K562 (cell line): Measurements from ENCODE around the gene C1QTNF7. TPM values are rescaled to one million over a fixed set of nuclear protein-coding genes. Genes with fewer than 3 reads are reported as not detected.

Source experiments
- ATAC-seq: fragments of 200-7000 bp; cut with Tn5 transposase; 3 replicates; pipeline ENCODE4 v1.9.1; 2020; ENCODE audit warnings: moderate library complexity
- BruUV-seq: library from RNA; stranded (reverse); fragments of 400-500 nt; replicated peaks from 2 replicates; lab custom pipeline; 2021; lab: Mats Ljungman, UMichigan
- CTCF ChIA-PET: fragments of 300-600 bp; formaldehyde crosslinking; extraction: SDS; loops from one replicate; lab custom pipeline; 2021; ENCODE audit warnings: low intra/inter-chr PET ratio; lab: Yijun Ruan, JAX
- POLR2A ChIA-PET: fragments of 300-600, 350-650 bp; sonication (Branson Sonifier 250); formaldehyde crosslinking; extraction: SDS; loops from one replicate; lab custom pipeline; 2021; ENCODE audit warnings: antibody characterized with exemption, inconsistent platforms; lab: Yijun Ruan, JAX
- DNase-seq, 4 experiments: peaks; one replicate each; pipeline versions ENCODE4 v3.0.0 to v3.0.0-alpha.2; 2011 to 2018; ENCODE audit warnings: low spot score in 3 of 4, mixed read lengths in 3 of 4; ENCODE audit errors: extremely low read depth in 1 of 4
- FAIRE-seq: peaks from 2 replicates; lab custom pipeline; 2011; peaks lifted over from hg19 to GRCh38; lab: Jason Lieb, UNC
- H2AFZ ChIP-seq: 2 replicates; pipeline ENCODE4 v1.6.0; 2011; ENCODE audit warnings: low read depth, low read length, control low read depth, inconsistent platforms
- H3K27ac ChIP-seq: fragments of 200-600 bp; 3 replicates; pipeline ENCODE4 v1.8.0; 2011; ENCODE audit warnings: low read depth, mild to moderate bottlenecking, control low read depth, inconsistent platforms, low read length, moderate library complexity, mixed read lengths; ENCODE audit errors: extremely low read depth
- H3K27me3 ChIP-seq, 2 experiments: fragments of 300-600 bp in 1 of 2; 2 replicates in 1 of 2; 3 replicates in 1 of 2; pipeline versions ENCODE4 v1.6.0 to v1.8.0; 2011; ENCODE audit warnings: inconsistent platforms in 2 of 2, low read length in 2 of 2, mild to moderate bottlenecking in 1 of 2, mixed read lengths in 1 of 2, moderate library complexity in 1 of 2; ENCODE audit not compliant: control insufficient read depth in 2 of 2, insufficient read depth in 2 of 2
- H3K36me3 ChIP-seq: fragments of 300-600 bp; 3 replicates; pipeline ENCODE4 v1.8.0; 2011; ENCODE audit warnings: mild to moderate bottlenecking, low read length, inconsistent platforms; ENCODE audit not compliant: control insufficient read depth, insufficient read depth
- H3K4me1 ChIP-seq, 2 experiments: fragments of 200-600 bp in 1 of 2; replicated peaks in 1 of 2; 2 replicates in 1 of 2; 3 replicates in 1 of 2; pipeline versions ENCODE4 v1.5.1 to v1.8.0; 2011; ENCODE audit warnings: inconsistent platforms in 2 of 2, low read length in 2 of 2, mild to moderate bottlenecking in 1 of 2, mixed read lengths in 1 of 2, moderate library complexity in 1 of 2; ENCODE audit not compliant: control insufficient read depth in 2 of 2, insufficient read depth in 2 of 2
- H3K4me2 ChIP-seq: 2 replicates; pipeline ENCODE4 v1.6.1; 2011; ENCODE audit warnings: low read length, control low read depth, inconsistent platforms, mixed read lengths; ENCODE audit not compliant: insufficient read depth
- H3K4me3 ChIP-seq: fragments of 200-600 bp; sonication (generic), shearing (Covaris generic); 2 replicates; pipeline ENCODE4 v1.5.1; 2016; ENCODE audit warnings: control low read depth, inconsistent platforms
- H3K79me2 ChIP-seq: fragments of 200-600 bp; 3 replicates; pipeline ENCODE4 v1.8.0; 2011; ENCODE audit warnings: low read length, inconsistent platforms; ENCODE audit not compliant: control insufficient read depth, insufficient read depth
- H3K9ac ChIP-seq, 2 experiments: 2 replicates each; pipeline versions ENCODE4 v1.6.0 to v1.6.1; 2011; ENCODE audit warnings: low read depth in 2 of 2, low read length in 2 of 2, control low read depth in 1 of 2, inconsistent platforms in 1 of 2, mild to moderate bottlenecking in 1 of 2, mixed read lengths in 1 of 2; ENCODE audit not compliant: insufficient read depth in 1 of 2
- H3K9me1 ChIP-seq: one replicate; pipeline ENCODE4 v1.6.0; 2011; ENCODE audit warnings: inconsistent platforms, mild to moderate bottlenecking, low read length, moderate library complexity; ENCODE audit not compliant: control insufficient read depth, insufficient read depth
- H3K9me3 ChIP-seq: replicated peaks from 2 replicates; pipeline ENCODE4 v1.5.1; 2011; ENCODE audit warnings: low read depth, low read length, inconsistent platforms; ENCODE audit not compliant: control insufficient read depth, insufficient read depth
- H4K20me1 ChIP-seq: replicated peaks from 2 replicates; pipeline ENCODE4 v1.6.1; 2011; ENCODE audit warnings: low read length, inconsistent platforms, mixed read lengths; ENCODE audit not compliant: control insufficient read depth, insufficient read depth
- CBFA2T2 ChIP-seq: fragments of 450-650 bp; conservative IDR thresholded peaks from 2 replicates; pipeline ENCODE4 v1.6.1; 2017; ENCODE audit warnings: mild to moderate bottlenecking
- CHD4 ChIP-seq: fragments of 200-600 bp; sonication (generic); IDR thresholded peaks from 3 replicates; pipeline ENCODE4 v1.6.1; 2012; ENCODE audit warnings: low read depth, mild to moderate bottlenecking, mixed read lengths, low read length, inconsistent platforms; ENCODE audit not compliant: insufficient read depth, insufficient replicate concordance, poor library complexity, severe bottlenecking
- E2F3 ChIP-seq: fragments of 250-450 bp; sonication (Bioruptor Pico); IDR thresholded peaks from 2 replicates; pipeline ENCODE4 v1.4.0; 2020; ENCODE audit warnings: mild to moderate bottlenecking
- ETV1 ChIP-seq: fragments of 450-650 bp; conservative IDR thresholded peaks from 2 replicates; pipeline ENCODE4 v1.6.1; 2016; ENCODE audit warnings: missing genetic modification characterization, control low read depth, low read depth, missing compliant biosample characterization
- FOXM1 ChIP-seq, 2 experiments: fragments of 450-650 bp in 1 of 2; sonication (generic) in 1 of 2; formaldehyde crosslinking in 1 of 2; IDR thresholded peaks; 2 replicates each; pipeline versions ENCODE4 v1.6.1 to v1.9.0; 2017 to 2022; ENCODE audit warnings: low read depth in 2 of 2, mild to moderate bottlenecking in 2 of 2, missing genetic modification reagents in 1 of 2, moderate library complexity in 1 of 2
- GABPB1 ChIP-seq: sonication (generic); formaldehyde crosslinking; IDR thresholded peaks from 2 replicates; pipeline ENCODE4 v1.8.0; 2022; ENCODE audit warnings: mild to moderate bottlenecking, missing genetic modification reagents
- HNRNPLL ChIP-seq: fragments of 200-400 bp; formaldehyde crosslinking; IDR thresholded peaks from 2 replicates; pipeline ENCODE4 v1.6.1; 2017; ENCODE audit warnings: low read length, low read depth, mild to moderate bottlenecking; ENCODE audit not compliant: poor library complexity, severe bottlenecking
- RBM34 ChIP-seq: fragments of 200-400 bp; formaldehyde crosslinking; IDR thresholded peaks from 2 replicates; pipeline ENCODE4 v1.6.1; 2018; ENCODE audit warnings: low read length, borderline replicate concordance; ENCODE audit not compliant: insufficient read depth
- SMAD4 ChIP-seq: fragments of 250-450 bp; sonication (Bioruptor Pico); conservative IDR thresholded peaks from 2 replicates; pipeline ENCODE4 v1.8.0; 2021; ENCODE audit warnings: inconsistent platforms, mild to moderate bottlenecking, moderate library complexity
- SMARCA5 ChIP-seq: fragments of 450-650 bp; IDR thresholded peaks from 2 replicates; pipeline ENCODE4 v1.6.1; 2016
- SMARCE1 ChIP-seq: fragments of 450-650 bp; IDR thresholded peaks from 2 replicates; pipeline ENCODE4 v1.7.1; 2016; ENCODE audit warnings: mild to moderate bottlenecking
- TFAP4 ChIP-seq: sonication (generic); formaldehyde crosslinking; IDR thresholded peaks from 2 replicates; pipeline ENCODE4 v1.8.0; 2022; ENCODE audit warnings: missing genetic modification reagents, mild to moderate bottlenecking, moderate library complexity, borderline replicate concordance
- U2AF2 ChIP-seq: fragments of 200-400 bp; formaldehyde crosslinking; optimal IDR thresholded peaks from 2 replicates; pipeline ENCODE3; 2017; ENCODE audit warnings: low read depth, mild to moderate bottlenecking, low read length
- ZBTB11 ChIP-seq, 3 experiments: fragments of 200-800 bp in 1 of 3; fragments of 250-450 bp in 1 of 3; fragments of 450-650 bp in 1 of 3; sonication (Bioruptor Pico) in 1 of 3; sonication (Bioruptor generic) in 1 of 3; formaldehyde crosslinking in 1 of 3; IDR thresholded peaks; 2 replicates each; pipeline versions ENCODE4 v1.6.1 to v1.8.0; 2016 to 2022; ENCODE audit warnings: mild to moderate bottlenecking in 2 of 3, missing genetic modification characterization in 2 of 3, missing compliant biosample characterization in 1 of 3, moderate library complexity in 1 of 3
- ZBTB2 ChIP-seq: fragments of 450-650 bp; IDR thresholded peaks from 2 replicates; pipeline ENCODE4 v1.6.1; 2016; ENCODE audit warnings: antibody characterized with exemption
- WGBS: fragments of 100-300 bp; shearing (Covaris generic); methylation state at CpG from one replicate; pipeline ENCODE4 v1.1.6; 2016; ENCODE audit warnings: low coverage, mixed read lengths; ENCODE audit not compliant: insufficient coverage; ENCODE audit errors: missing lambda C conversion rate; 5-methylcytosine and 5-hydroxymethylcytosine counted together
- in situ Hi-C: fragments of 300-500 bp; cut with MboI; formaldehyde crosslinking; loops from 4 replicates; pipeline ENCODE4 v1.15.0; 2018; ENCODE audit warnings: inconsistent platforms, mixed read lengths
- intact Hi-C: fragments of 100-400 bp; cut with micrococcal nuclease; formaldehyde crosslinking; loops from 2 replicates; pipeline ENCODE4 v1.14.2; 2022
- polyA plus RNA-seq, 8 experiments: library from polyadenylated mRNA; depleted of rRNA in 4 of 8; stranded (reverse) in 5 of 8; unstranded in 3 of 8; fragments of >200 nt; fragmentation: Nextera tagmentation in 2 of 8; fragmentation: Illumina TruSeq in 1 of 8; extraction: Ambion mirVana in 2 of 8; extraction: Trizol in 1 of 8; gene quantifications; 2 replicates each; pipeline versions ENCODE4 v1.2.1 to v1.2.3, GENCODE V29; 2011 to 2014; ENCODE audit warnings: inconsistent platforms in 1 of 8, missing spikeins in 1 of 8
- total RNA-seq, 7 experiments: library from RNA; depleted of rRNA in 6 of 7; stranded (reverse); fragments of >200 nt in 6 of 7; fragmentation: Illumina TruSeq in 2 of 7; extraction: Trizol in 2 of 7; gene quantifications; 2 replicates each; pipeline versions ENCODE4 v1.2.1 to v1.2.3, GENCODE V29; 2011 to 2021; ENCODE audit warnings: low replicate concordance in 1 of 7

Gene C1QTNF7
- total and polyA plus RNA-seq, 9 of the 15 experiments (the other 6 are each of a cell fraction or from before 2014, with no cell fraction given), result not detected

- Histone ChIP-seq H2AFZ (no peak overlapping the region), H3K4me1 (no peaks in the 10 kb centered on the region), H3K4me2 (no peak overlapping the region), H3K27ac (no peak overlapping the region), H3K9me3 (no peaks in the 10 kb centered on the region), H4K20me1 (no peaks in the 10 kb centered on the region), H3K9me1 (no peaks in the 10 kb centered on the region), H3K79me2 (no peaks in the 10 kb centered on the region), H3K36me3 (no peaks in the 10 kb centered on the region), H3K4me3 (no peak overlapping the region), H3K27me3 (peaks cover 0 to 5% of the 10 kb centered on the region in 2 experiments; a peak in 2 of 5 replicates), H3K9ac (no peak overlapping the region)
- 0% methylated on average over 1 of the region's 1 CpG for WGBS
- ATAC-seq, result no peak
- TF ChIP-seq RBM34 (no peak), E2F3 (CRISPR knock-in tag) (no peak), ZBTB11 (CRISPR knock-in tag; IDR thresholded peaks at IDR 0.05) (no peak), SMAD4 (CRISPR knock-in tag) (no peak), HNRNPLL (no peak), SMARCA5 (no peak), ZBTB2 (no peak), CHD4 (no peak), FOXM1 (IDR thresholded peaks at IDR 0.05; ENCODE audit: low read depth) (no peak), FOXM1 (CRISPR knock-in tag; IDR thresholded peaks at IDR 0.05; ENCODE audit: low read depth) (no peak), SMARCE1 (no peak), U2AF2 (no peak), ETV1 (tag) (no peak), TFAP4 (no peak), CBFA2T2 (no peak), GABPB1 (CRISPR knock-in tag) (no peak)
- POLR2A ChIA-PET, result no interaction called here
- CTCF ChIA-PET, result no interaction called here
- no peak for FAIRE-seq
- in situ Hi-C loops, result no loop called here
- BruUV-seq, result no TSS peak
- DNase-seq, result no peak
- intact Hi-C loops, result no loop called here
Observed at GRCh38 chr4:15378493-15378892, 49.3 kb upstream of the C1QTNF7 start.
